IPS DF 4.7 (cell line): ENCODE measurements around the gene NRP1.

Experiments used
- DNase-seq: peaks from one replicate; pipeline ENCODE4 v3.0.0-alpha.2; 2013; ENCODE audit warnings: low spot score; ENCODE audit errors: extremely low read depth

NRP1 gene

GRCh38 chr10:33187427-33187999 lies 147.0 kb downstream of the NRP1 start:
- DNase-seq, result peak; percentile 41

GRCh38 chr10:33186150-33186549 lies 148.3 kb downstream of the NRP1 start:
- no peak for DNase-seq

- DNase-seq, result no peak
These were observed 150.8 kb downstream of the NRP1 start for GRCh38 chr10:33183655-33184054.

GRCh38 chr10:33180921-33181320 lies 153.5 kb downstream of the NRP1 start:
- DNase-seq, result no peak

GRCh38 chr10:33180390-33180789 lies 154.1 kb downstream of the NRP1 start:
- DNase-seq, result no peak

- no peak for DNase-seq
These were observed 155.4 kb downstream of the NRP1 start for GRCh38 chr10:33179067-33179466.

- no peak for DNase-seq
These were observed 156.3 kb downstream of the NRP1 start for GRCh38 chr10:33178026-33178755.

GRCh38 chr10:33176688-33177087 lies 157.8 kb downstream of the NRP1 start:
- DNase-seq, result no peak

GRCh38 chr10:33174674-33175434 lies 159.6 kb downstream of the NRP1 start:
- no peak for DNase-seq

GRCh38 chr10:33165911-33166310 lies 168.6 kb downstream of the NRP1 start:
- no peak for DNase-seq

- no peak for DNase-seq
These were observed 170.3 kb downstream of the NRP1 start for GRCh38 chr10:33164060-33164709.

GRCh38 chr10:33162248-33162575 lies 172.3 kb downstream of the NRP1 start:
- DNase-seq, result no peak

- no peak for DNase-seq
These were observed 172.8 kb downstream of the NRP1 start for GRCh38 chr10:33161550-33162247.

GRCh38 chr10:33160151-33160550 lies 174.3 kb downstream of the NRP1 start:
- no peak for DNase-seq

GRCh38 chr10:33157103-33157502 lies 177.4 kb downstream of the NRP1 start:
- no peak for DNase-seq

GRCh38 chr10:33155720-33156638 lies 178.5 kb downstream of the NRP1 start:
- no peak for DNase-seq

- no peak for DNase-seq
These were observed 179.9 kb downstream of the NRP1 start for GRCh38 chr10:33154590-33154989.

GRCh38 chr10:33153968-33154327 lies 180.5 kb downstream of the NRP1 start:
- DNase-seq, result no peak

GRCh38 chr10:33153251-33153967 lies 181.1 kb downstream of the NRP1 start:
- no peak for DNase-seq

- DNase-seq, result no peak
These were observed 181.7 kb downstream of the NRP1 start for GRCh38 chr10:33152750-33153149.
